Activated T-helper 17 cell treated with anti-CD3 and anti-CD28 coated beads, Interleukin-2, amount 50 U/mL, for 72 hours (primary cell): ENCODE data around the gene BLID. TPM values are rescaled to one million over a fixed set of nuclear protein-coding genes. Genes with fewer than 3 reads are reported as not detected.

Experiments used
- ATAC-seq: fragments of 150-1000 bp; cut with Tn5 transposase; replicated peaks from 2 replicates; pipeline ENCODE4 v1.10.0; 2021; ENCODE audit warnings: mild to moderate bottlenecking, moderate library complexity
- H3K27ac Mint-ChIP-seq: one replicate; pipeline ENCODE4 v1.8.0; 2022; ENCODE audit warnings: mixed read lengths
- H3K27me3 Mint-ChIP-seq: one replicate; pipeline ENCODE4 v1.8.0; 2022; ENCODE audit warnings: mixed read lengths
- H3K36me3 Mint-ChIP-seq: one replicate; pipeline ENCODE4 v1.8.0; 2022; ENCODE audit warnings: low read depth, mild to moderate bottlenecking, mixed read lengths
- H3K4me1 Mint-ChIP-seq: one replicate; pipeline ENCODE4 v1.8.0; 2022; ENCODE audit warnings: mixed read lengths
- H3K4me3 Mint-ChIP-seq: one replicate; pipeline ENCODE4 v1.8.0; 2022; ENCODE audit warnings: mild to moderate bottlenecking, mixed read lengths
- H3K9me3 Mint-ChIP-seq: one replicate; pipeline ENCODE4 v1.8.0; 2022; ENCODE audit warnings: mixed read lengths
- total RNA-seq, 2 donors: library from RNA; stranded (reverse); gene quantifications; one replicate each; pipeline ENCODE4 v1.2.3, GENCODE V29; 2022

The BLID gene
- total RNA-seq, 2 donors from 2014 or later, result not detected

DNA sequence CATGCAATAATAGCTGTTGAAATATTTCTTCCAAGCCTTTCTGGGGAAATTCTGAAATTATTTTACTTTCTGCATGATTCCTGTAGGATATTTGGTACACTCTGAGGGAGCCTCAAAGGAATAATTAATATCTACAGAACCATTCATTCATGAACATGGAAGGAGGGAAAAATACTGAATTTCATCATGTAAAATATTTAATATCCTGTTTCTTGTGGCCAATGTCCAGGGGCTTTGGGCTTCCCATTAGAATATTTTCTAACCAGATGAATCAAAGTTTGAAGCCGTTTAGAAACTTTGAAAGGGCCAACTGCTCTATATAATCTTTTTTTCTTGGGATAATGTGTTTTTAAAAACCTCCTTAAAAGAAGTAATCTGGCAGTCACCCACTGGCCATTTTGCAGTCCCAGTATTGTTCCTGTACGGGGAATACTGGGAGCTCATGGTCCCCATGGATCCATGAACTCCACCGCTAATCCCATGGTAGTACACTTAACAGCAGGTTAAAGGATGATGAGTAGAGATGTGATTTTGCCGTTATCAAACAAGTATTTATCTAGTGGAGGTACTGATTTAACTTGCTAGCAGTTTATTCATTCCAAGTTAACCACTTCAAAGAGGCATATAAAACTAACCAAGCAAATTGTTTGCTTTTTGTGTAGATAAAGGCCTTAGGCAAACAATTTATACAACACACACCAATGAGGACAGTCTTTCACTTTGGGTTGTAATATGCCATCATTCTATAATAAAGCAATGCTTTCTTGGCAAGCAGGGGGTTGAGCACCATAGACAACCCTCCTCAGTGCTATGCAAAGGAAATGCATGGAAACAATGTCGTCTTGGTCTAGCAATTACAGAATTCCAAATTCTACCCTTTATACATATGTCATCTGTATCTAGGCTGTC lies 34.5 kb upstream of the BLID start:
- Mint-ChIP-seq H3K4me1 (no peaks in the 10 kb centered on the region), H3K27ac (no peak overlapping the region), H3K9me3 (no peaks in the 10 kb centered on the region), H3K36me3 (no peaks in the 10 kb centered on the region), H3K4me3 (no peak overlapping the region), H3K27me3 (peaks cover 10% of the 10 kb centered on the region)
- ATAC-seq, result no peak

DNA sequence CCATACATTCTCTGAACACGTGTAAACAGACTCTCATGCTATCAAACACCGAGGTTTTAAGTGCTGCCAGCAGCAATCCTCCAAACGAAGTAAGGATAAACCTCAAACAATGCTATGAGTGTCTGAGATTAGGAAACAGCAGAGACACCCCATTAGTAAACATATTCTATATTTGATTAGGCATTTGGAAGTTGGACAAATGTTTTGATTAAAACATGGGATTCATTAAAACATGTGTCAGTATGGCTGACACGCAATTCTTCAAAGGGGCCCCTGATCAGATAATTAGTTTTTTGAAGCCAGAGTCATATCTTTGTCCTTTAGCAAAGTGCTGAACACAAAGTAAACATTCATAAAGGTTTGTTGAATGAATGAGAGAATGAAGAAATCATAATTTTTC lies 33.2 kb upstream of the BLID start:
- H3K27ac Mint-ChIP-seq, result no peak overlapping the region

DNA sequence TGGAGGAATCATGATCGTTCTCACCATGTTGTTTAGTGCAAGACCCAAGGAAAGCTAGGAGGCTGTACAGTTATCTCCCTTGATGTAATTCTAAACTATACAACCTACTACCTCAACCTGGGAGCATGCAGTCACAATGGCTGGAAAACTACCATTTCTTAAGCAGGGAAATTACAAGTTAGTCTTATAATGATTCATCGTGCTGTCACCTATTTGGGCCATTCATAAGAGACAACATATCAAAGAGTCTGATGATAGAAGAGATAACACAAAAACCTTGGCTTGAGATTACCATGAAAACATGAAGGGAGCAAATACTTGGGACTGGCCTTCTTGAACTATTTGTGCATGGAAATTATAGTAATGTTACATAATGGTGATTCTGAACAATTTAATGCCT lies 30.5 kb upstream of the BLID start:
- Mint-ChIP-seq H3K9me3 (no peaks in the 10 kb centered on the region), H3K27me3 (peaks cover 13% of the 10 kb centered on the region), H3K36me3 (no peaks in the 10 kb centered on the region), H3K4me1 (no peaks in the 10 kb centered on the region), H3K4me3 (no peak overlapping the region), H3K27ac (no peak overlapping the region)
- ATAC-seq, result no peak

More for the DNA sequence above, 33.2 kb upstream of the BLID start:
- H3K36me3 Mint-ChIP-seq, result no peaks in the 10 kb centered on the region
- no peak for ATAC-seq
- H3K4me1 Mint-ChIP-seq, result no peaks in the 10 kb centered on the region
- H3K9me3 Mint-ChIP-seq, result no peaks in the 10 kb centered on the region
- H3K27me3 Mint-ChIP-seq, result peaks cover 15% of the 10 kb centered on the region
- no peak overlapping the region for H3K4me3 Mint-ChIP-seq

- H3K4me3 Mint-ChIP-seq, result no peak overlapping the region
- H3K27me3 Mint-ChIP-seq, result peaks cover 13% of the 10 kb centered on the region
- H3K27ac Mint-ChIP-seq, result no peak overlapping the region
- no peaks in the 10 kb centered on the region for H3K4me1 Mint-ChIP-seq
- H3K36me3 Mint-ChIP-seq, result no peaks in the 10 kb centered on the region
- ATAC-seq, result no peak
- no peaks in the 10 kb centered on the region for H3K9me3 Mint-ChIP-seq
These were observed 29.8 kb upstream of the BLID start for GRCh38 chr11:122145715-122146274.

DNA sequence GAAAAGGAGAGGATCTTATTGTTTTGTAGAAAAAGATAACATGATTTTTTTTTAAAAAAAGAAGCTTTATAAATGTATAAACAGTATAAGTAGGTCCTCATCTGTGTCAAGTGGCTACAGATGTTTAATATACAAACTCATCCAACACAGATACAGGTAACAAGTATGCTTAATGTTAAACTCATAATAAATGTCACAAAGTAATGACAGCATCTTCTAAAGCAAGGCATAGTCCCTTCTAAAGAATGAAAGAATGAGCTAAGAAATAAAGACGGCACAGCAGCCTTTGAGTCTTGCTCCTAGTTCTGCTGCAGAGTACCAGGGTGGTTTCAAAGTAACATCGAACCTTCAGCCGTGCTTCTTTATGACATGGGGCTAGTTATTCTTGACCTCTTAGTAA lies 28.7 kb upstream of the BLID start:
- Mint-ChIP-seq H3K4me1 (no peaks in the 10 kb centered on the region), H3K27ac (no peak overlapping the region), H3K9me3 (no peaks in the 10 kb centered on the region), H3K4me3 (no peak overlapping the region), H3K36me3 (no peaks in the 10 kb centered on the region), H3K27me3 (peaks cover 13% of the 10 kb centered on the region)
- ATAC-seq, result no peak

DNA sequence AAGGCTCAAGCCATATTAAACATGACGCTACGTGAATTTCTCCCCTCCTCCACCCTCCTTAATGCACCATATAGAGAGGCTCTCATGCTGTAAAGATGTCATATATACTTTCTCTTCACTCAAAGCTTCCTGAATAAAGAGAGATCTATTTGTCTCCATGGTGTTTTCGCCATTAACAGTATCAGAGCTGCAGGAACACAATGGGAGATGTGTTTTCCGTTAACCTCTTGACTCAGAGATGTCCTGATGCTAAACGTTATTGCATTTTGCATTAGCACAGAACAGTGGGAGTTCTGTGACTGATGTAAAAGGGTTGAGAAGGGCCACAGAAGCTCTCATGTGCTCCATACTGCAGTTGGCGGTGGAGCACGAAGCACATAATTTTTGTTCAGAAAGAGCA lies 25.7 kb upstream of the BLID start:
- no peak overlapping the region for H3K4me3 Mint-ChIP-seq
- H3K9me3 Mint-ChIP-seq, result no peaks in the 10 kb centered on the region
- no peaks in the 10 kb centered on the region for H3K4me1 Mint-ChIP-seq
- peaks cover 10% of the 10 kb centered on the region for H3K27me3 Mint-ChIP-seq
- ATAC-seq, result no peak
- no peaks in the 10 kb centered on the region for H3K36me3 Mint-ChIP-seq
- H3K27ac Mint-ChIP-seq, result no peak overlapping the region

- no peak for ATAC-seq
- no peaks in the 10 kb centered on the region for H3K4me1 Mint-ChIP-seq
- peaks cover 6% of the 10 kb centered on the region for H3K27me3 Mint-ChIP-seq
- H3K36me3 Mint-ChIP-seq, result no peaks in the 10 kb centered on the region
- no peak overlapping the region for H3K27ac Mint-ChIP-seq
- no peaks in the 10 kb centered on the region for H3K9me3 Mint-ChIP-seq
- H3K4me3 Mint-ChIP-seq, result no peak overlapping the region
These were observed 24.5 kb upstream of the BLID start for GRCh38 chr11:122140500-122140899.

- H3K4me1 Mint-ChIP-seq, result no peaks in the 10 kb centered on the region
- H3K4me3 Mint-ChIP-seq, result no peak overlapping the region
- H3K36me3 Mint-ChIP-seq, result no peaks in the 10 kb centered on the region
- no peaks in the 10 kb centered on the region for H3K9me3 Mint-ChIP-seq
- no peak overlapping the region for H3K27ac Mint-ChIP-seq
- H3K27me3 Mint-ChIP-seq, result no peaks in the 10 kb centered on the region
- no peak for ATAC-seq
These were observed 23.5 kb upstream of the BLID start for GRCh38 chr11:122139595-122139866.

DNA sequence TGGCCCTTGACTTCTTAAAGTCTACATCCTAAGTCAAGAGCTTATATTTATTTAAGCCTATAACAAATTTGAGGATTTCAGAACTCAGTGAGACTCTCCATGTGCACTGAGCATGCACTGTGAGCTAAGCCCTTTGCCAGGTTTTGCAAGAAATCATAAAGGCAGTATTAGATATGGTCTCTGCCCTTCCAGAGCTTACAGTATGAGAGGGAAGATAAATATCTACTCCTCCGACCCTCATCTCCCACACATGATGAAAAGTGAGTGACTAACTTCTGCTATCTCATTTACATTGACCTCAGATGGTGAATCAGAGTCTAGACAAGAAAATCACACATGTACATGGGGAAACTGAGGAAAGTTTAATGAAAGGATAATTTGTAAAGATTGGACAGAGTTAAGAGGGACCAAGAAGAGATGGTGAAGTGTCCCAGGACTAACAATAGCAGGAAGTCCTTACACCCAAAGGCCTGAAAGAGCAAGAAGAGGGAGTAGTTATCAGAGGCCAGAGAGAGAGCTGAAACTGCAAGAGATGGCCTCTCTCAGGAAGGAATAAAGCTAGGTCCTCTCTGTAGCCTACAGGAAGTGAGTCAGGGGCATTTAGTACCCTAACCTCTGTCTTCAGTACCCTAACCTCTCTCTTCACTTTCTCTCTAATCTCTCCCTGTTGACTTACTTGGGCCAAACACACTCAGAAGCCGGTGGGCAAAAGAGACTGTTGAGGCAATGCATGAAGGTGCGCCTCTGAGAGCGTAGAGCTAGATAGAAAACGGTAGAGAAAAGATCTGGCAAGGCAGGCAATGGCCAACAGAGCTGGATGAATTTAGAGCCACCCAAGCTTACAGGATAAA lies 23.0 kb upstream of the BLID start:
- Mint-ChIP-seq H3K36me3 (no peaks in the 10 kb centered on the region), H3K4me1 (no peaks in the 10 kb centered on the region), H3K9me3 (no peaks in the 10 kb centered on the region), H3K4me3 (no peak overlapping the region), H3K27ac (no peak overlapping the region), H3K27me3 (no peaks in the 10 kb centered on the region)
- no peak for ATAC-seq

GRCh38 chr11:122137078-122137793 lies 21.2 kb upstream of the BLID start:
- Mint-ChIP-seq H3K9me3 (no peaks in the 10 kb centered on the region), H3K36me3 (no peaks in the 10 kb centered on the region), H3K27me3 (peaks cover 1% of the 10 kb centered on the region), H3K27ac (no peak overlapping the region), H3K4me3 (no peak overlapping the region), H3K4me1 (no peaks in the 10 kb centered on the region)
- ATAC-seq, result no peak

DNA sequence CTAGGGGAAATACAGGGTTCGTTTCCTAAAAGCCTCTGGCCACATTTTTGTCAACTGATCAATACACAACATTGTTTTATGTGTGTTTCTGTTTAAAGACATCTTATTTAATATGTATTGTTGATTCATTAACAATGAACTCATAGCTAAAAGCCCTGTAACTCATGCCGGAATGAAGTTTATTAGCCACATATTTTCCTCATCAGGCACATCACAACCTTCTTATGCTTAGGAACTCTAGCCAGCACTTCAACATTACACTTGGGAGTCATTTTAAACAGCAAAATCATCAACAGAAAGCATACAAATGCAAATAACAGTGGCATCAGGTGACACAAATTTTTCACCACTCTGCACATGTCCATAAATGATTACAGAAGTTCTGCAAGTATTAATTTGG lies 15.1 kb upstream of the BLID start:
- Mint-ChIP-seq H3K27ac (no peak overlapping the region), H3K36me3 (no peaks in the 10 kb centered on the region), H3K4me1 (no peaks in the 10 kb centered on the region), H3K9me3 (no peaks in the 10 kb centered on the region), H3K4me3 (no peak overlapping the region), H3K27me3 (peaks cover 13% of the 10 kb centered on the region)
- ATAC-seq, result no peak

DNA sequence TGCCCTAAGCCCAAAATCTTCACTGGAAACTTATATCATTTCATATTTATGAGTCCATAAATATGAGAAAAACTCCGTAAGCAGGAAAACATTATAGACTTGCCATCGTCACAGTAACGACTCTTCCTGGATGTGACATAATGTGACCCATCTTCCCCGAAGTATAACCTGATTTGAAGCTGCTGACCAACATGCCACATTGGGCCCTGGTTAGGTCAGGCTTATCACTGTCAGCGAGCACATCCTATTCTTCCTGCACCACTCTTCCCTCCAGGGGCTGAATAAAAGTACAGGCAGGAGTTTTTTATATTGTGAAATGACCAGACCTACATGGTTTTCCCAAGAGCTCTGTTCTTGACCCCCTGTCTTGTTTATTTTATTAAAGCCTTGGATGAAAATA lies 12.1 kb upstream of the BLID start:
- Mint-ChIP-seq H3K4me1 (no peaks in the 10 kb centered on the region), H3K36me3 (no peaks in the 10 kb centered on the region), H3K9me3 (no peaks in the 10 kb centered on the region), H3K27me3 (peaks cover 13% of the 10 kb centered on the region), H3K4me3 (no peak overlapping the region), H3K27ac (no peak overlapping the region)
- ATAC-seq, result no peak

DNA sequence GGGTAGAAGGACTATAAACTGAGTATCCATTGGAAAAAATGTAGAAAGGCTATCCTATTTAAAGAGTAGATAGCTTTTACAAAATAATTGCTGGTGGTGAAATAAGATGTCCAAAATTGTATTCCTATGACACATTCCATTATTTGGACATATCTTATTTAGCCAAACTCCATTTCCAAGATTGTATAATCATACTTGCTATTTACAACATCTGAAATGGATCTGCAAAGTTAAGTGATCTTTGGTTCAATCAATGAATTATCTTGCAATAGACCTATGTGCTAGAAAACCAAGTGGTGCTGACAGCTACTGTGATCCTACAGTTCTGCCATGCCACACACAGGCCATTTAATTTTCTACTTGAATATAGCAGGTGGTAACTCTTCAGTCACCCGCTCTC lies 11.0 kb upstream of the BLID start:
- Mint-ChIP-seq H3K4me3 (no peak overlapping the region), H3K27me3 (peaks cover 9% of the 10 kb centered on the region)
- ATAC-seq, result no peak

DNA sequence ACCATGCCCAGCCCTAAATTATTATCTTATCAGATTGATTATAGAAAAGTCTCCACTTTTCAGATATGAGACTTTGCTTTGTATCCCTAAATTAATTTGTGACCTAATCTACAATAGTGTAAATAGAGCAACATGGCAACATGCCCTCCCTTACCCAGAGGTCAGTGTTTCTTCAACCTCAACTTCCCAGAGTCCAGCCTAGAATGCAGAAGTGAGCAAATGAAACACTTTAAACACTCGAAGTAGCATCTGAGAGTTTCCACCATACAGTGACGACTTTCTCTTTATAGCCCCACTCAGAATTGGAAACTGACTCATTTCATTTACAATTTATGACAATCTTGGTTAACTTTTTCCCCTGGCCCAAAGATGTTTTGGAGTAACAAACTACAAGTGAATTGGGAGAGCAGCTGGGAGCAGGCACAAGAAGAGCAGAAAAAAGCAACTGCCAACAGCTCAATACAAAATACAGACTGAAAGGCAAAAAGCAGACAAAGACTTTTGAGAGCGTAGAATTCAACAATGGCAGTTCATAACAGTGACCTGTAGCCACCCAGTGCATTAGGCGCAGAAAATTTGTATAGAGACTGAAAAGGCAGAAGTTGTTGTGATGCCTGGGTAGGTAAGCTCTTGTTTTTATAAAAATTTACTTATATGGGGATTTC lies 10.1 kb upstream of the BLID start:
- peaks cover 5% of the 10 kb centered on the region for H3K27me3 Mint-ChIP-seq
- H3K27ac Mint-ChIP-seq, result no peak overlapping the region
- no peaks in the 10 kb centered on the region for H3K9me3 Mint-ChIP-seq
- no peaks in the 10 kb centered on the region for H3K4me1 Mint-ChIP-seq
- H3K4me3 Mint-ChIP-seq, result no peak overlapping the region
- no peaks in the 10 kb centered on the region for H3K36me3 Mint-ChIP-seq
- ATAC-seq, result no peak

More for the DNA sequence above, 11.0 kb upstream of the BLID start:
- Mint-ChIP-seq H3K27ac (no peak overlapping the region), H3K9me3 (no peaks in the 10 kb centered on the region), H3K36me3 (no peaks in the 10 kb centered on the region), H3K4me1 (no peaks in the 10 kb centered on the region)
